Tibial nerve (tissue), 4 donors: ENCODE results near the gene CAPN15. TPM values are rescaled to one million over a fixed set of nuclear protein-coding genes. Genes with fewer than 3 reads are reported as not detected.

Source experiments
- DNase-seq, 2 donors: peaks; one replicate each; pipeline ENCODE4 v3.0.0-alpha.2; 2019; ENCODE audit warnings: low spot score in 2 of 2
- H3K27ac ChIP-seq, 4 donors: fragments of 200-600 bp; sonication (generic) in 3 of 4; one replicate each; pipeline ENCODE4 v1.5.1; 2017 to 2019; ENCODE audit warnings: mild to moderate bottlenecking in 1 of 4
- H3K27me3 ChIP-seq, 2 donors: fragments of 200-600 bp; sonication (generic) in 1 of 2; one replicate each; pipeline versions ENCODE4 v1.5.1 to v1.6.0; 2017 to 2019
- H3K36me3 ChIP-seq, 3 donors: fragments of 200-600 bp; sonication (generic); one replicate each; pipeline ENCODE4 v1.5.1; 2018 to 2019
- H3K4me1 ChIP-seq, 4 donors: fragments of 200-600 bp; sonication (generic) in 3 of 4; one replicate each; pipeline ENCODE4 v1.5.1; 2017 to 2019
- H3K4me3 ChIP-seq, 4 donors: fragments of 200-600 bp; sonication (generic) in 3 of 4; one replicate each; pipeline ENCODE4 v1.5.1; 2017 to 2019; ENCODE audit warnings: mild to moderate bottlenecking in 1 of 4, moderate library complexity in 1 of 4
- H3K9me3 ChIP-seq, 4 donors: fragments of 200-600 bp; sonication (generic) in 3 of 4; one replicate each; pipeline ENCODE4 v1.5.1; 2017 to 2019
- EP300 ChIP-seq, 2 donors: sonication (generic); formaldehyde crosslinking; IDR thresholded peaks; one replicate each; pipeline ENCODE4 v1.6.1; 2017; ENCODE audit warnings: antibody characterized with exemption in 2 of 2, mild to moderate bottlenecking in 1 of 2
- POLR2A ChIP-seq, 2 donors: fragments of 450-650 bp; IDR thresholded peaks; one replicate each; pipeline ENCODE4 v1.6.1; 2017; ENCODE audit warnings: antibody characterized with exemption in 2 of 2, mild to moderate bottlenecking in 2 of 2, moderate library complexity in 2 of 2
- WGBS, 2 donors: methylation state at CpG; one replicate each; pipeline ENCODE4 v1.1.5; 2018; 5-methylcytosine and 5-hydroxymethylcytosine counted together
- total RNA-seq, 4 donors: library from RNA; depleted of rRNA; stranded (reverse); fragments of >200 nt; gene quantifications; one replicate each; pipeline ENCODE4 v1.1.0, GENCODE V29; 2016
- TF ChIP-seq, protein P1 (sequence below), 5 experiments: fragments of 200-600 bp in 3 of 5; fragments of 450-650 bp in 2 of 5; sonication (generic) in 3 of 5; IDR thresholded peaks; one replicate each; pipeline ENCODE4 v1.5.1; 2016 to 2019; ENCODE audit warnings: antibody characterized with exemption in 5 of 5, mild to moderate bottlenecking in 3 of 5, moderate library complexity in 2 of 5

CAPN15 gene
- total RNA-seq, 4 donors from 2014 or later, result 19.0 to 91.5 (median 52.5) TPM

DNA sequence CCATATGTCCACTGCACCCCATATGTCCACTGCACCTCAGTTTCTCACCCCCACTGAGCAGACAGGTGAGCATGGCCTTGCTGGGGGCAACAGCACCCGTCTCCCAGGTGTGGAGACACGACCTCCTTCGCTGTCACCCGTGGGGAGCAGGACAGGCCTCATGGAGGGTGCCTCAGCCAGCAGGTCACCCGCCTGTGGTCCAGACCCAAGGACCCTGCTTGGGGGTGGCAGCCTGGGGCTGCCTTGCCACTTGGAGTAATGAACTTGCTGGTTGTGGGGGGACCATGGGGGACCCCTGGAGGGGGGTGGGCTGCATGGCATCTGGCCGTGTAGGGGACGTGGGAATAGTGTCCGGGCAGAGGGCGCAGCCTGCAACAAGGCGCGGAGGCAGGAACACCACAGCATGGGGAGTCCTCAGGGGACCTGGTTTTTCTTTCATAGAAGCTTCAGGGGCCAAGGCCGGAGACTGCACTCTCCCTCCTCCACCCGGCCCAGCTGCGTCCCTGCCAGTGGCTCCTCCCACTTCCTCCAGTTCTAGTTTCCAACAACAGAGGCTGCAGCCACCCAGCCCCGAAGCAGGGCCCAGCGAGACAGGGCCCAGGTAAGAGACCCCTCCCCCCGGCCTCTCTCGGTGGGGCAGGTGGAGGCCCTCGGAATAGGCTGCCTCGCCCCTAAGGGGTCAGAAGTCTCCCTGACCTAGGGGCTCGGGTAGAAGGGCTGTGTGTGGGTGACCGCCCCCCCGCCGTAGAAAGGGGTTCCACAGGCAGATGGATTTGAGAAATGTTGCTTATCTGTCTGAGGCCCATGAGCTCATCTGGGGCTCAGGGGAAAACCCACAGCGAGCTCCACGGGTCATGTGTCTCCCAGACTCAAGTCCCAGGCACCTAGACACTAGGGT lies 39.2 kb downstream of the CAPN15 start, which contains the start of gene NHLRC4:
TSS of gene NHLRC4 (plus strand) at position 531 of the 898 bp plus-strand sequence. CDS start 1,043 bp downstream, outside the sequence.
- Histone ChIP-seq H3K27ac (peak within 1 kb of the TSS in 3 of 4 donors; percentile 59 to 66 (median 60)), H3K4me3 (peak within 1 kb of the TSS; percentile 5 to 44 (median 30)), H3K36me3 (no peaks in the 10 kb centered on the region), H3K9me3 (no peaks in the 10 kb centered on the region), H3K27me3 (peaks cover 0 to 19% of the 10 kb centered on the region in 2 donors), H3K4me1 (peaks cover 0 to 61% (median 28%) of the 10 kb centered on the region in 4 donors)
- TF ChIP-seq POLR2A (IDR thresholded peaks at IDR 0.05), result no peak
- no peak for TF ChIP-seq EP300 (IDR thresholded peaks at IDR 0.05)
- TF ChIP-seq, protein P1, sequence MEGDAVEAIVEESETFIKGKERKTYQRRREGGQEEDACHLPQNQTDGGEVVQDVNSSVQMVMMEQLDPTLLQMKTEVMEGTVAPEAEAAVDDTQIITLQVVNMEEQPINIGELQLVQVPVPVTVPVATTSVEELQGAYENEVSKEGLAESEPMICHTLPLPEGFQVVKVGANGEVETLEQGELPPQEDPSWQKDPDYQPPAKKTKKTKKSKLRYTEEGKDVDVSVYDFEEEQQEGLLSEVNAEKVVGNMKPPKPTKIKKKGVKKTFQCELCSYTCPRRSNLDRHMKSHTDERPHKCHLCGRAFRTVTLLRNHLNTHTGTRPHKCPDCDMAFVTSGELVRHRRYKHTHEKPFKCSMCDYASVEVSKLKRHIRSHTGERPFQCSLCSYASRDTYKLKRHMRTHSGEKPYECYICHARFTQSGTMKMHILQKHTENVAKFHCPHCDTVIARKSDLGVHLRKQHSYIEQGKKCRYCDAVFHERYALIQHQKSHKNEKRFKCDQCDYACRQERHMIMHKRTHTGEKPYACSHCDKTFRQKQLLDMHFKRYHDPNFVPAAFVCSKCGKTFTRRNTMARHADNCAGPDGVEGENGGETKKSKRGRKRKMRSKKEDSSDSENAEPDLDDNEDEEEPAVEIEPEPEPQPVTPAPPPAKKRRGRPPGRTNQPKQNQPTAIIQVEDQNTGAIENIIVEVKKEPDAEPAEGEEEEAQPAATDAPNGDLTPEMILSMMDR (IDR thresholded peaks at IDR 0.05), result no peak
- peak; percentile 51 to 65 for DNase-seq
- 22 to 27% methylated on average over 12 to 20 of the region's 26 CpGs for WGBS, 2 donors

DNA sequence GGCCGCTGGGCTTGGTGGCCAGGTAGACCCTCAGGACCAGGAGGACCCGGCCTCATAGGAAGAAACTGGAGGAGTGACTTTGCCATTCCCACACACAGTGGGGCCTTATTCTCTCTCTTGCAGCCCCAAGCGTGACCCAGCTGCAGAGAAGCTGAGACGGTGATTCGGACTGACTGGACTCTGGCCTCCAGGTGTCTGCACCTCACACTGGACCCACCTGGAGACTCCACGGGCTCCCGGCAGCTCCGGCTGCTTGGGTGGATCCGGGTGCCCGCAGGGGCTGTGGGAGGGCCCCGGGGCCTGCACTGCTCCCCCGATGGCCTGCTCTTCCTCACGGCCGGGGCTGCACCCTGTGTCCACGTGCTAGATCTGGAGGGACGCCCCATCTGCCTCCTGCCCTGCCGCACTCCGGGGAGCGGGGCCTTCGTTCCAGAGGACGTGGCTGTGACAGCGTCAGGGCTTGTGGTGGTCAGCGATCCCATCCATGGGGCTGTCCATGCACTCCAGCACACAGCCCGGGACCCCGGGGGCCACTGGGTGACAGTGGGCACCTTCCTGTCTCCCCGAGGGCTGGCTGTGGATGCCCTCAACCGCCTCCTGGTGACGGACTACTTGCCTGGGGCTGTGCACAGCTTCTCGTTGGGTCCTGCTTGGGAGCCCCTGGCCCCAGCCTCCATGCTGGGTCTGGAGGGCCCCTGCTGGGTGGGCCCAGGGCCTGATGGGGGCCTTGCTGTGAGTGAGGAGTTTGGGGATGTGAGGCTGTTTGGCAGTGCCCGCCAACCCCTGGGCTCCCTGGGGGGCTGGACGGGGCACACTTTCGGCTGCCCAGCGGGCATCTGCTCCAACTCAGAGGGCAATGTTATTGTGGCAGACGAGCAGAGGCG lies 40.1 kb downstream of the CAPN15 start:
- Histone ChIP-seq H3K4me3 (peak overlapping the region in 1 of 4 donors; percentile 44), H3K9me3 (no peaks in the 10 kb centered on the region), H3K27me3 (peaks cover 0 to 13% of the 10 kb centered on the region in 2 donors), H3K4me1 (peaks cover 0 to 62% (median 28%) of the 10 kb centered on the region in 4 donors), H3K27ac (peak overlapping the region in 3 of 4 donors; percentile 59 to 66 (median 60)), H3K36me3 (peaks cover 0 to 4% (median 0%) of the 10 kb centered on the region in 3 donors)
- 84 to 92% methylated on average over 11 to 28 of the region's 35 CpGs for WGBS, 2 donors
- DNase-seq, result no peak
- TF ChIP-seq, protein P1 (IDR thresholded peaks at IDR 0.05), result no peak
- TF ChIP-seq POLR2A (IDR thresholded peaks at IDR 0.05), result no peak
- TF ChIP-seq EP300 (IDR thresholded peaks at IDR 0.05), result no peak

DNA sequence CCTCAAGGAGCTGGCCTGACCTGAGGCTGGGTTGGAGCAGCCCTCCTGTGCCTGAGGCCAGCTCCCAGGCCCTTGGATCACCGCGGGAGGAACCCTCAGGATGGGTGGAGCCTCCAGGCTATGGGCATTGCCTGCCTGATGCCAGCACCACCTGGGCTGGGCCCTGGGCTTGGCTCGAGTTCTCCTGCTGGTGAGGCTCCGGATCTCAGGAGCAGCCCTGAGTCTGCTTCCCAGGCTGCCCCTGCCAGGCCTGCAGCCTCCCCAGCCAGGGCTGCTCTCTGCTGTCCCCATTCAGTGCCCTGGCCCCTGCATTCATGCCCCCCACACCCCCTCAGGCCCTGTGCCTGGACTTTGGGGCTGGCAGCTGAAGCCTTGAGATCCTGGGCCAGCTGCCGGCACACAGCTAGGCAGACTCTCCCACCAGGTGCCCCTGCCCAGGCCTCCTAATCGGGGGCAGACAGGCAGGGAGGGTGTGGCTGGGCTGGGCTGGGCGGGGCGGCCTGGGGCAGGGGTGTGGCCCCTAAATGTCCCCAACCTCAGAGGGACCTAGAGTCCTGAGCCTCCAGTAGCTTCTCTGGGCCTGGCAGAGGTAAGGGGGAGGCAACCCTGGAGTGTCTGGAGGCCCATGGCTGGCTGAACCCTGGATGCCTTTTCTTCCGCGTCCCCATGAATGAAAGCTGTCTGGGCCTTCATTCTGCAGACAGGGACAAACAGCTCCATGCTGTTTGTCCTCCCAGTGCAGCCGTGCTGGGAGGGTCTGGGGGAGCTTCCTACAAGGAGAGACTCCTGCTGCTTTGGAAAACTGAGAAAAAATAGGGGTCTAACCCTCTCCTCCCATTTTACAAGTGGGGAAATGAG lies 41.1 kb downstream of the CAPN15 start:
- DNase-seq, result no peak
- Histone ChIP-seq H3K4me1 (peaks cover 0 to 68% (median 28%) of the 10 kb centered on the region in 4 donors), H3K9me3 (no peaks in the 10 kb centered on the region), H3K36me3 (peaks cover 0 to 14% (median 0%) of the 10 kb centered on the region in 3 donors), H3K27me3 (peaks cover 0 to 4% of the 10 kb centered on the region in 2 donors), H3K27ac (peak overlapping the region in 3 of 4 donors; percentile 82 to 88 (median 84)), H3K4me3 (peak overlapping the region in 3 of 4 donors; percentile 38 to 90 (median 52))
- 60 to 72% methylated on average over 3 to 8 of the region's 11 CpGs for WGBS, 2 donors
- TF ChIP-seq POLR2A (IDR thresholded peaks at IDR 0.05), result no peak
- TF ChIP-seq, protein P1 (IDR thresholded peaks at IDR 0.05), result no peak
- no peak for TF ChIP-seq EP300 (IDR thresholded peaks at IDR 0.05)

DNA sequence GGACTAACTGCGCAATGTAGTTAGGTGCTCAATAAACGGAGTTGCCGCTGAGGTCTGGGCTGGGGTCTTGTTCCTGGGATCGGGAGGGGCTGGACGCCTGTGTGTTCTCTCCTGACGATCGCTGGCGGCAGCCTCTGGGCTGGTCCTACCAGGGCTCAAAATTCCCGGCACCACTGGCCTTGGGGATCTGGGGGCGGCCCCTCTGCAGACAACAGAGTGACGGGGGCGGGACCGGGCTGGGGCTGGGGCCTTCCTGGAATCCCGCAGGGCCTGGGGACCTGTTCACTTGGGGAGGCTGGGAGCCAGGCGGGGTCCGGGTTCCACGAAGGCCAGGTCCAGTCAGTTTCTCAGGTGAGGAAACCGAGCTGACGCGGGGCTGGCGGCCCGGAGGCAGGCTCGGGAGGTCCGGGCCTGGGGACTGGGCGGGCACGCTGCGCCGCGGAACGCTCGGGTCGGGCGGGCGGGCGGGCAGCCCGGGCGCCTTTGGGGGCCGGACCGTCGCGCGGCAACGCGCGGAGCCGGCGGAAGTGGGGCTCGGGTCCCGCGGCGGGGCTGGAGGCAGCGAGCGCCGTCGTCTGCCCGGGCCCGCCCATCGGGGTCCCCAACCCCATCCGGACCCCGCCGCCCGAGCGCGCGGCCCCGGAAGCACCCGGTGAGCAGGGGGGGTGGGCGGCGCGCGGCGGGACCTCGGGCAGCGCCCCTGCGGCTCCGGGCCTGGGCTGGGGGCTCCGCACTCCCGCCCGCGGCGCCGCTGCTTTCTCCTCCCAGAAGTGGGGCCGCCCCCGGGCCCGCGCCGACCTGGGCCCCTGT lies 42.1 kb downstream of the CAPN15 start, which contains the start of gene PIGQ:
TSS of gene PIGQ (plus strand) at position 524 of the 810 bp plus-strand sequence. CDS start 4,107 bp downstream, outside the sequence.
- no peaks in the 10 kb centered on the region for H3K9me3 ChIP-seq
- H3K4me3 ChIP-seq, result peak within 1 kb of the TSS; percentile 52 to 90 (median 70)
- H3K36me3 ChIP-seq, result peaks cover 0 to 24% (median 0%) of the 10 kb centered on the region in 3 donors
- no peaks in the 10 kb centered on the region for H3K27me3 ChIP-seq
- H3K4me1 ChIP-seq, result peaks cover 0 to 68% (median 28%) of the 10 kb centered on the region in 4 donors
- peak in 1 of 2 donors; percentile 46 for DNase-seq
- H3K27ac ChIP-seq, result peak within 1 kb of the TSS; percentile 35 to 88 (median 83)
- 6% methylated on average over 13 to 14 of the region's 87 CpGs for WGBS, 2 donors
- TF ChIP-seq POLR2A (IDR thresholded peaks at IDR 0.05) (no peak), EP300 (IDR thresholded peaks at IDR 0.05) (no peak)
- TF ChIP-seq, protein P1 (IDR thresholded peaks at IDR 0.05), result no peak
